Glutamatergic neuron (in vitro differentiated cells): ENCODE results near the gene DPEP1. TPM values are rescaled to one million over a fixed set of nuclear protein-coding genes. Genes with fewer than 3 reads are reported as not detected.

Experiments
- DNase-seq: peaks from one replicate; pipeline ENCODE4 v3.0.0; 2022
- H3K27ac Mint-ChIP-seq: one replicate; pipeline ENCODE4 v1.8.0; 2020; ENCODE audit warnings: mild to moderate bottlenecking, mixed read lengths, inconsistent platforms; ENCODE audit not compliant: unreplicated experiment
- H3K27me3 Mint-ChIP-seq: one replicate; pipeline ENCODE4 v1.8.0; 2020; ENCODE audit warnings: mild to moderate bottlenecking, moderate library complexity, mixed read lengths, inconsistent platforms; ENCODE audit not compliant: unreplicated experiment
- H3K36me3 Mint-ChIP-seq: one replicate; pipeline ENCODE4 v1.8.0; 2020; ENCODE audit warnings: mild to moderate bottlenecking, mixed read lengths, inconsistent platforms; ENCODE audit not compliant: unreplicated experiment
- H3K4me1 Mint-ChIP-seq: one replicate; pipeline ENCODE4 v1.8.0; 2020; ENCODE audit warnings: mild to moderate bottlenecking, low read depth, mixed read lengths, inconsistent platforms; ENCODE audit not compliant: unreplicated experiment
- H3K4me3 Mint-ChIP-seq: one replicate; pipeline ENCODE4 v1.8.0; 2020; ENCODE audit warnings: mild to moderate bottlenecking, mixed read lengths, inconsistent platforms; ENCODE audit not compliant: unreplicated experiment
- H3K9me3 Mint-ChIP-seq: one replicate; pipeline ENCODE4 v1.8.0; 2020; ENCODE audit warnings: mild to moderate bottlenecking, moderate library complexity, mixed read lengths, inconsistent platforms; ENCODE audit not compliant: unreplicated experiment
- CTCF ChIP-seq: fragments of 200-600 bp; sonication (generic); IDR thresholded peaks from one replicate; pipeline ENCODE4 v1.5.0; 2021; ENCODE audit not compliant: partially characterized antibody, unreplicated experiment
- total RNA-seq: library from RNA; stranded (reverse); fragmentation: NEBNext Ultra II Directional; extraction: Animal tissue kit (Norgen Biotek cat#: 25700); gene quantifications from one replicate; pipeline ENCODE4 v1.2.1, GENCODE V29; 2021; ENCODE audit not compliant: unreplicated experiment

The DPEP1 gene
- total RNA-seq, 1 donor from 2014 or later, result 0.39 TPM

- Mint-ChIP-seq H3K27ac (peak overlapping the region; percentile 62), H3K36me3 (no peaks in the 10 kb centered on the region), H3K4me3 (no peak overlapping the region), H3K4me1 (peaks cover 17% of the 10 kb centered on the region), H3K27me3 (peaks cover 13% of the 10 kb centered on the region), H3K9me3 (peaks cover 16% of the 10 kb centered on the region)
- TF ChIP-seq CTCF, result no peak
- peak; percentile 8 for DNase-seq
Observed at GRCh38 chr16:89596061-89596689, 17.3 kb upstream of the DPEP1 start.

- peaks cover 13% of the 10 kb centered on the region for H3K27me3 Mint-ChIP-seq
- no peak overlapping the region for H3K4me3 Mint-ChIP-seq
- H3K4me1 Mint-ChIP-seq, result peaks cover 17% of the 10 kb centered on the region
- peaks cover 14% of the 10 kb centered on the region for H3K9me3 Mint-ChIP-seq
- no peaks in the 10 kb centered on the region for H3K36me3 Mint-ChIP-seq
- DNase-seq, result no peak
- peak overlapping the region; percentile 70 for H3K27ac Mint-ChIP-seq
- no peak for TF ChIP-seq CTCF
Observed at GRCh38 chr16:89596957-89597649, 16.3 kb upstream of the DPEP1 start.

- H3K27me3 Mint-ChIP-seq, result peaks cover 17% of the 10 kb centered on the region
- H3K9me3 Mint-ChIP-seq, result peaks cover 17% of the 10 kb centered on the region
- no peak for TF ChIP-seq CTCF
- H3K36me3 Mint-ChIP-seq, result no peaks in the 10 kb centered on the region
- H3K4me3 Mint-ChIP-seq, result peak overlapping the region; percentile 28
- H3K27ac Mint-ChIP-seq, result peak overlapping the region; percentile 90
- peaks cover 21% of the 10 kb centered on the region for H3K4me1 Mint-ChIP-seq
- peak; percentile 73 for DNase-seq
Observed at GRCh38 chr16:89598199-89598598, 15.2 kb upstream of the DPEP1 start.

GRCh38 chr16:89599451-89599858 lies 14.0 kb upstream of the DPEP1 start:
- no peaks in the 10 kb centered on the region for H3K36me3 Mint-ChIP-seq
- H3K27me3 Mint-ChIP-seq, result peaks cover 17% of the 10 kb centered on the region
- H3K27ac Mint-ChIP-seq, result peak overlapping the region; percentile 94
- H3K4me1 Mint-ChIP-seq, result peaks cover 21% of the 10 kb centered on the region
- peaks cover 15% of the 10 kb centered on the region for H3K9me3 Mint-ChIP-seq
- DNase-seq, result peak; percentile 83
- peak overlapping the region; percentile 78 for H3K4me3 Mint-ChIP-seq
- peak; percentile 31 for TF ChIP-seq CTCF

GRCh38 chr16:89599902-89600301 lies 13.5 kb upstream of the DPEP1 start:
- H3K36me3 Mint-ChIP-seq, result no peaks in the 10 kb centered on the region
- no peak for TF ChIP-seq CTCF
- no peak for DNase-seq
- peaks cover 17% of the 10 kb centered on the region for H3K27me3 Mint-ChIP-seq
- H3K9me3 Mint-ChIP-seq, result peaks cover 15% of the 10 kb centered on the region
- peak overlapping the region; percentile 73 for H3K27ac Mint-ChIP-seq
- H3K4me3 Mint-ChIP-seq, result no peak overlapping the region
- peaks cover 21% of the 10 kb centered on the region for H3K4me1 Mint-ChIP-seq
